GM12875 (cell line): ENCODE data around the gene GRIK4.

Source experiments
- H3K4me3 ChIP-seq: one replicate; pipeline ENCODE4 v1.5.1; 2011; ENCODE audit warnings: low read depth, low read length, control low read depth
- TF ChIP-seq, protein P1 (sequence below): IDR thresholded peaks from 2 replicates; pipeline ENCODE4 v1.5.1; 2011; ENCODE audit warnings: low read depth, mild to moderate bottlenecking, control low read depth, inconsistent platforms, low read length, moderate library complexity, borderline replicate concordance; ENCODE audit not compliant: insufficient read depth

The GRIK4 gene

DNA sequence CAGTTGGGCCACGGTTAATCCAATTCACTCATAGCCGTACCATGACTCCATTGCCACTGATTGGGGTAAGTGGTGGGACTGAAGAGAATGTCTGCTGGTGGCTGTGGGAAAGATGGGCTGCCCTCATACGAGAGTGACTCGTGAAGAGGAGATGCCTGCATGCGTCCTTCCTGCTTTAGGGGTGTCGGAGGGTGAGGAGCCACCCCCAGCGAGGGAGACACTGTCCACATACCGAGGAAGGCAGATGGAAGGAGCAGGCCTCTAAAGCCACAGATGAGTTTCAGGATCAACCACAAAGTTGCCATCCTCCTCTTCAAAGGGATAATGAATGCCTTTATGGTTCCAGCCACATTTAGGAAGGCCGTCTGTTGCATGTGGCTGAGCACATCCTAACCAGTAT is 83.2 kb downstream of the GRIK4 start:
- no peak overlapping the region for H3K4me3 ChIP-seq
- TF ChIP-seq, protein P1, sequence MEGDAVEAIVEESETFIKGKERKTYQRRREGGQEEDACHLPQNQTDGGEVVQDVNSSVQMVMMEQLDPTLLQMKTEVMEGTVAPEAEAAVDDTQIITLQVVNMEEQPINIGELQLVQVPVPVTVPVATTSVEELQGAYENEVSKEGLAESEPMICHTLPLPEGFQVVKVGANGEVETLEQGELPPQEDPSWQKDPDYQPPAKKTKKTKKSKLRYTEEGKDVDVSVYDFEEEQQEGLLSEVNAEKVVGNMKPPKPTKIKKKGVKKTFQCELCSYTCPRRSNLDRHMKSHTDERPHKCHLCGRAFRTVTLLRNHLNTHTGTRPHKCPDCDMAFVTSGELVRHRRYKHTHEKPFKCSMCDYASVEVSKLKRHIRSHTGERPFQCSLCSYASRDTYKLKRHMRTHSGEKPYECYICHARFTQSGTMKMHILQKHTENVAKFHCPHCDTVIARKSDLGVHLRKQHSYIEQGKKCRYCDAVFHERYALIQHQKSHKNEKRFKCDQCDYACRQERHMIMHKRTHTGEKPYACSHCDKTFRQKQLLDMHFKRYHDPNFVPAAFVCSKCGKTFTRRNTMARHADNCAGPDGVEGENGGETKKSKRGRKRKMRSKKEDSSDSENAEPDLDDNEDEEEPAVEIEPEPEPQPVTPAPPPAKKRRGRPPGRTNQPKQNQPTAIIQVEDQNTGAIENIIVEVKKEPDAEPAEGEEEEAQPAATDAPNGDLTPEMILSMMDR: no peak

DNA sequence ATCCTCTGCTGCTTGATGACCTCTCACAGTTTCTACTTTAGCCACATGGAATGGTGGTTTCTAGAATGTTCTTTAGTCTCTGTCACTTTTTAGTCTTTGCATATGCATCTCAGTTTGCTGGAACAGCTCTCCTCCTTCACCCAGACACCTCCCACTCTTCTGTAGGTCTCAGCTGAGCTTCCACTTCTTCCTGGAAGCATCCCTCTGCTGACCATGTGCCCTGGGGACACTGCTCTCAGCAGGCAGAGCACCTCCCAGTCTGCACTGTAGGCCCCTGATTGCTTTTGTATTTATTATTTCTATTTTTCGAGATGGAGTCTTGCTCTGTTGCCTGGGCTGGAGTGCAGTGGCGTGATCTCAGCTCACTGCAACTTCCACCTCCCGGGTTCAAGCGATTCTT is 84.0 kb downstream of the GRIK4 start:
- H3K4me3 ChIP-seq: no peak overlapping the region
- TF ChIP-seq, protein P1: no peak

DNA sequence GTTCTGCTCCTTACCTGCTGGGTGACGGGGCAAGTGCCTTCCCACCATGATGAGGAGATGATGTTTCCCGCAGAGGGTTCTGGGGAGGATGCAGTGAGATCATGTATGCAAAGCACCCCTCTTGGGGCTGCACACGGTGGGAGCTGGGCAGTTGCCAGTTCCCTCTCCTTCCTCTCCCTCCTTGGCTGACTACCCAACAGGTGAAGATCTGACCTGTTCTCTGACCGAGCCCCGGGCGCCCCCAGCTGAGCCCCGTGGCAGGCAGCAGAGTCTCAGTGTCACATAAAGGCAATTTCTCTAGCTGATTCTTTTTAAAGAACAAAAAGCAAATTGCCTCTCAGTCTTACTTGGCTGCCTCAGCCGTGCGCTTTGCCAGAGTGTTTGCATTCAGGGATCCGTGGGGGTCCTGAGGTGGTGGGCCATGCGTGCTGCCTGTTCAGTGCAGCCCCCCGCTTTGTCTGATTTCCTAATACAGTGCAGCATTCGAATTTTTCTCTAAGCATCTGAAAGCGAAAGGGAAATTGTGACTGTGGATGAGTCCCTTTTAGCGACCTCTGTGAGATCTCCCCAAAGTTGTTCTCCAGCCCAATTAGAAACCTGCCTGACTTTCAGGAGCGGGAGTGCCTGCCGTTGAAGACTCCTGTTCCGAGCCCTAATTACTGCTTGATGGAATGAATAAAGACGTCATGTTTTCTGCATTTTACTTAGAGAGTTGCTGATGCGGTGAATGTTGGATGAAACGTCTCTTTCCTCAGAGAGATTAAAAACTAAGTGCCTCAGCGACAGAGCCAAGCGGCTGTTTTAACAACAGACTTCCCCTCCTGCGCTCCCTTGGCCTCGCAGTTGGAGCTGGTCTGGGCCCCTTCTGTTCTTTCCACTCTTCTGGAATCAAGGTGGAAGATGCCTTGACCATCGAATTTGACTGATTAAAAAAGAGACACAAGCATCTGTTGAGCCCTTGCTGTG is 86.0 kb downstream of the GRIK4 start:
- H3K4me3 ChIP-seq: no peak overlapping the region
- TF ChIP-seq, protein P1: no peak

DNA sequence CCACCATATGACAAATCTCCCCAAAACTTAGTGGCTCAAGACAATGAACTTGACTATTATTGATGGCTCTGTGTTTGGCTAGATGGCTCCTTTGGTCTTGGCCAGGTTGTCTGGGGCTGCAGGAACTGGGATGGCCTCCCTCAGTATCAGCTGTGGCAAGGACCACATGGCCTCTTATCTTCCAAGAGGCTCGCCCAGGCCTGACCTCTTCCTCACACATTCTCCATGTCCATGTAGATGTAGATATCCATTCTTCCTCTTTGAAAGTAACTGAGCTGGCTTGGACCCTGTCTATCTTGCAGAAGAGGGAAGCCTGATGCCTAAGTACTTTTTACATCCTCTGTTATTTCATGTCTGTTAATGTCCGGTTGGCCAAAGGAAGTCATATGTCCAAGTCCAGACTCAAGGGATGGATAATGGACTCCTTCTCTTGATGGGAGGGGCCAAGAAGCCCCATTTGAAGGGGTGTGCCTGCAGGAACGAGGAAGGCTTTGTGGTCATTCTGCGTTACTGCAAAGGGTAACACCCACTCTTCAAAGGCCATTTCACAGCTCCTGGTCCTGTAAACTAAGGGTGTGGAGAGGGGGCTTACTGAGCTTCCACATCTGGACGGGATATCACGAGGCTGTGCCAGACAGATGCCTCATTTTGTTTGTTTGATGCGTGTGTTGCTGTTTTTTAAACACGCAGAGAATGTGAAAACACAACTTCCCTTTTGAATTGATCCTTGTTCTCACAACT is 87.1 kb downstream of the GRIK4 start:
- H3K4me3 ChIP-seq: no peak overlapping the region
- TF ChIP-seq, protein P1: no peak

DNA sequence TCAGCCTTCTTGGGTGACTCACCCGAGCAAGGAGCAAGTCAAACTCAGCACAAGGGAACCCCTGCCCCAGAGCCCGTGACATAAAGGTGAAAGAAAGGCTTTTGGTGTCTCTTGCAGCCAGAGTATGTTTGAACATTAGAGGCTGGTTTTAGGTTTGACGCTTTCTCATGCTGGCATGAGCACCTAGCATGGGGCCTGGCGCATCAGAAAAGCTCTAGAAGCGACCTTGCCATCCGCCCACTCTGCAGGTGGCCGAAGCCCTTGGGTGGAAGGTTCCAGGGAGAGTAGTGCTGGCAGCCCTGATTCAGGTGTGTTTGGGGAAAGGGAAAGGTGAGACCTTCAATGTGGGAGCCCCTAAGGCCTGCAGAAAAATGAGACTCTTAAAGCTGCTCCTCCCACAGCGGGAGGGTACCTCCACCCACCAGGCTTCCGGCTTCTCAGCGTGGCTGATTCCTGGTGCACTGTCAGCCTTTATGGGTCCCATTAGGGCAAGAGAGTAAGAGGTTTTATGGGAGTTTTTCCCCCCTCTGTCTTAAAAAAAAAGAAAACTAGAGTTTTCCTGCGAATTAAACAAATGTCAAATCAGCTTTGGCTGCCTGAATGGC is 88.4 kb downstream of the GRIK4 start:
- TF ChIP-seq, protein P1: no peak
- no peak overlapping the region for H3K4me3 ChIP-seq

DNA sequence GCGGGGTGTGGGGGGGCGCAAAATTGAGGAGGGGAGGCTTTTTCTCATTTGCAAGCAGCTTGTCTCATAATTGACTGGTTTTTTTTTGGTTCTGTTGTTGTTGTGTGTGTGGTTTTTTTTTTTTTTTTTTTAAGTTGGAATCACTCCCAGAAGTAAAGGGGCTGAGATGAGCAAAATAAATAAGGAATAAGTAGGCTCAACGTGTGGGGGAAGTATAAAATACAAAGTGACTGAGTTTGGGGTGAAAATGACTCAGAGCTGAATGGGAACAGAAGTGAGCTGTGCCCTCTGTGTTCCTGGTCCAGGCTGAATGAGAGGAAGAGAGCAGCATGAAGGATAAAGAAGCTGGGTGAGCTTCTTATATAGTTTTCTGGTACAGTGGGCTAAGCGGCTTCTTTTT is 90.0 kb downstream of the GRIK4 start:
- TF ChIP-seq, protein P1: no peak
- no peak overlapping the region for H3K4me3 ChIP-seq
